ELF-1 (cell line): ENCODE measurements around the gene PON3.
"Not testable (repeated sequence)": the region's sequence is repeated elsewhere in the genome, so short reads cannot be mapped to it uniquely, and the experiment has no call there.

Source experiments
- DNase-seq: peaks from one replicate; pipeline ENCODE4 v3.0.0-alpha.2; 2016; ENCODE audit warnings: low read depth, low spot score

Gene PON3

DNA sequence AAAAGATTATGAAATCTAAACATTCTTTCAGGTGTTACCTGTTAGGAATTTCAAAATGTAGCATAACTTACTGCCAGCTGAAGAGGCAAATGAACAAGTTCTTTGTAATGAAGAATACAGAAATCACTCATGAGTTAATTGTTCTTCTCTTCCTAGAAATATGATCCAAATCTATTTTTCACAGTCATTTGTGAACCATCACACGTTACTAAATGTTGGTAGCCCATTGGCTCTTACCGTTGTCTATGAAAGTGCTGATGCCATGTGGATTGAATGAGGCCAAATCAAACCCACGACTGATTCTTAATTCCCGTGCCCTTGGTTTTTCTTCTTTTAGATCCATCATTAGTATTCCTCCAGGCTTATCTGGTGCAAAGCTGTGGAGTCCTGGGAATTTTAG is 15.9 kb upstream of the PON3 start:
- no peak for DNase-seq

DNA sequence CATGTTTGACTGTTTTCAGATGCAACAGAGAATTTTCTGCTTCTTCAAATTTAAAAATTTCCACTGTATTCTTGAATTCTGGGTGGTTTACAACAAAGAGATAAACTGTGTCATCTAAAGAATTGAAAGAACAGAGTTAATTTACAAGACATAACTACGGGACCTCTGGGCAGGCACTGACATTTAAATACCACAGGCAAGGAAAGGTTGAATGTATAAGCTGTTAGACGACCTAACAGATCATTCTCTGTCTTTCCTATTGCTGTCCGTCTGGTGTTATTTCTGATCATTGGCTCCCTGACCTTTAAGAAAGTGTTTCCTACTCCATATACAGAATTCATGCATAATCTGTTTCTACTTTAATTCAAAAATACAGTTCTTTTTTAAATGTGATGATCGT is 15.5 kb upstream of the PON3 start:
- DNase-seq, result no peak

GRCh38 chr7:95411036-95411435 is 14.9 kb upstream of the PON3 start:
- DNase-seq, result no peak

DNA sequence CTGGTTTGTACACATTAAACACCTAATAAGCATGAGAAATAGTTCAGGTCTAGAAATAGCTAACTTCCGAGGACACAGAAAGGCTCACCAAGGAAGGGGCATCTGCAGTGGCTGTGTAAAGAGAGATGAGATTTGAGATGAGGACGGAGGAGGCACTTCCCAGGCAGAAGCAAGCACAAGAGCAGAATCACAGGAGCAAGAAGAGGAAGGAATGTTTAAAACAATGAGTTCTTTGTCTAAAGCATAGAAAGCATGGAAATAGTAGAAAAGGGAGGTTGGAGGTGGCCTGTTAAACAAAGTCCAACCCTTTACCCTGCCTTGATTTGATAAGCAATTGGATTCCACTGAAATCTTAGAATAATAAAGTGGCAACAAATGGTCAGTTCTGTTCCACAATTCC is 11.6 kb upstream of the PON3 start:
- DNase-seq, result no peak

DNA sequence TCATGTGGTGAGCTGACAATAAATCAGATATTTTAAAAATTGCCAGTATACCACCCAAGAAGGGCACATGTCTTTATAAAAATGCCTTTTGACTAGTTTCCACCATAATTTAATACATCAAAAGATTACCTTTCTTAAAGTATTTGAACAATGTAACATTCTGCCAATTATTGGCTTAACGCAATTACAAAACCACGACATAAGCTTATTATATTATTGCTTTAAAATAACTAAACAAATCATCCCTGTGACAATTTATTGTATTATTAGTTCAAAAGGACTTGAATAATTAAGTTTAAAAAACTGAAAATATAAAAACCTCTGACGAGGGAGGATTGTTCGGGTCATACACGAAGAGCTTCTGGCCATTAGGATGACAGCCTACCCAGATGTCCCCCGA is 9.6 kb upstream of the PON3 start:
- DNase-seq, result no peak

DNA sequence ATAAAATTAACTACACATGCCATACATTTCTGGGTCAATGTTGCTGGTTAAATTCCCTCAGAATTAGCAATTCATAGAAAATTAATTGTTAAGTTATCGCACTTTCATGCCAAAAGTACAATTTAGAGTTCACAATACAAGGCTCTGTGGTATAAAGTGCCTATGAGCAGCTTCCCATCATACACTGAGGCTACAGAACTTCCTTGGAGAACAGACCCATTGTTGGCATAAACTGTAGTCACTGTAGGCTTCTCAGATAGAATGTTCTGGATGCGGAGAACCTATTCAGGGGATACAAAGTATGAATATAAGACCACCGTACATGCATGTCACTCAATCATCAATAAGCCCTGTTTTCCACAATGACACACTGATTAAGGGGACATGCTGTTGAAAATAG is 9.0 kb upstream of the PON3 start:
- no peak for DNase-seq

DNA sequence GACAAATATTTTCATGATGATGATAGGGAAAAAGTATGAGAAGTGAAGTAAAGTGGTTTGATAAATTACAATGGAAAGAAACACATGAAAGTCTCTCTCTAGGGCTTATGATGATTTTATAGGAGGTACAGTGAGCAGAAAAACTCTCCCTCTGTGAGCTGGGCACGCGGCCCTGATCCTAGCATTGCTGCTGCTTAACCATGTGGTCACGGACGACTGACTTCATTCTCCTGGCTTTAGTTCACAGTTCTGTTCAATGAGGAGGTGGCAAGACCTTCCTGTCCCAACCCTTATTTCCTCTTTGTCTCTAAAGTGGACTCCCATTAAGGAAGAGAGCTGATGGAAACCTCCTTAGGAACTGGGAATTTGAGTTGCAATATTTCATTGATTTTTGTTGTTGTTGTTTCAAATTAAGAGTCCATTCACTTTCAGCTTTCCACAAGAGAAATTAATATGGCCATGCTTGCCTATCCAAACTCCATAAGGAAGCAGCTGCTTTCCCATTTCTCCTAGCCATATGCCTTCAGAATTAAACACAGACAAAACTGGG is 8.2 kb upstream of the PON3 start:
- DNase-seq, result no peak

- DNase-seq, result no peak
These were observed 2.2 kb upstream of the PON3 start for GRCh38 chr7:95398155-95398940.

GRCh38 chr7:95397381-95397780 is 1.2 kb upstream of the PON3 start:
- no peak for DNase-seq

- no peak for DNase-seq
These were observed 430 bp downstream of the PON3 start for GRCh38 chr7:95395755-95396135.

DNA sequence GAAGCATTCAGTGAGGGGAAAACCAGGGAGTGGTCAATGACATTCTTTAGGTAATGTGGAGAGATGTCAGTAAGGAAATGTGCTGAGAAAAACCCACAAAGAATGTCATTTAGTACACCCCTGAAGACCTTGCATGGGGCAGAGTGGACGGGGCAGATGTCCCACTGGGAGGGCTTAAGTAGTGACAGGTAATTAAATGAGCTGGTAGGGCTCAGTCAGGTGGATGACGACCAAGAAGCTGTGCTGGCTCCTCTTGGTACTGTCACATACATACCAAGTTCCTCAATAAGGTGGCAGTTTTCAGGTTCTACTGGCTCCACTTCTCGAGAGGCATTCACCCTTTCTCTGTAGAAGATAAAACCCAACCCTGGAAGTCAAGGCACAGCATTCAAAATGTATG is 1.8 kb downstream of the PON3 start:
- no peak for DNase-seq

- DNase-seq, result no peak
These were observed 4.4 kb downstream of the PON3 start for GRCh38 chr7:95391761-95392160.

GRCh38 chr7:95389516-95389915 is 6.7 kb downstream of the PON3 start:
- no peak for DNase-seq

GRCh38 chr7:95379457-95379856 is 16.7 kb downstream of the PON3 start:
- not testable (repeated sequence) for DNase-seq

DNA sequence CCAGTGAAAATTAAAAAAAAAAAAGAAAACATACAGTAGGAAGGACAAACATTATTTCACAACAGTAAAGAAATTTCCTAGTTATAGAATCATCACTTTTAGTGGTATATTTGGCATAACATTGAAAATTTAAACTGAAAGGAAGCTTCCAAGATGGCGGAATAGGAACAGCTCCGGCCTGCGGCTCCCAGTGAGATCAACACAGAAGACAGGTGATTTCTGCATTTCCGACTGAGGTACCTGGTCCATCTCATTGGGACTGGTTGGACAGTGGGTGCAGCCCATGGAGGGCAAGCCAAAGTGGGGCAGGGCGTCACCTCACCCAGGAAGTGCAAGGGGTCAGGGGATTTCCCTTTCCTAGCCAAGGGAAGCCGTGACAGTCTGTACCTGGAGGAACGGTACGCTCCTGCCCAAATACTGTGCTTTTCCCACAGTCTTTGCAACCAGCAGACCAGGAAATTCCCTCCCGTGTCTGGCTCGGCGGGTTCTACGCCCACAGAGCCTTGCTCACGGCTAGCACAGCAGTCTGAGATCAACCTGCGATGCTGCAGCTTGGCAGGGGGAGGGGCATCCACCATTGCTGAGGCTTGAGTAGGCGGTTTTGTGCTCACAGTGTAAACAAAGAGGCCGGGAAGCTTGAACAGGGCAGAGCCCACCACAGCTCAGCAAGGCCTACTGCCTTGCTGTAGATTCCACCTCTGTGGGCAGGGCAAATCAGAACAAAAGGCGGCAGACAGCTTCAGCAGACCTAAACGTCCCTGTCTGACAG is 19.4 kb downstream of the PON3 start:
- peak; percentile 78 for DNase-seq

GRCh38 chr7:95375591-95376257 is 20.5 kb downstream of the PON3 start:
- no peak for DNase-seq

DNA sequence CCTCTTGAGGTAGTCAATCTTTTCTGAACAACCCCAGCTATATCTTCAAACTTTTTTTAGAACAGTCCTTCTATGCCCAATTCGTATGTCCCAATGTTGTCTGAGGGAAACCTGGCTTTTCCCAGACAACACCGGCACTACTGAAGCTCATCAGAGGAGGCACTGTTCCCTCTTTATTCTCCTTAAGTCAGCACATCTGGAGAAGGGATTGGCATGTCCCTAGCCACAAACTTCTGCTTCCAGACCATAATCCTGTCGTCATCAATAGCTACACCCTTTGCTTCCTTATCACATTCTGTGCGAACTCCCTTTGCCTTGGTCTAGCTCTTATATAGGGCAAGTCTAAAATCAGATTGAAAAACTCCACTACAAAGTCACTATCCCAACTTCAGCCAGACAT is 22.9 kb downstream of the PON3 start:
- DNase-seq, result no peak

DNA sequence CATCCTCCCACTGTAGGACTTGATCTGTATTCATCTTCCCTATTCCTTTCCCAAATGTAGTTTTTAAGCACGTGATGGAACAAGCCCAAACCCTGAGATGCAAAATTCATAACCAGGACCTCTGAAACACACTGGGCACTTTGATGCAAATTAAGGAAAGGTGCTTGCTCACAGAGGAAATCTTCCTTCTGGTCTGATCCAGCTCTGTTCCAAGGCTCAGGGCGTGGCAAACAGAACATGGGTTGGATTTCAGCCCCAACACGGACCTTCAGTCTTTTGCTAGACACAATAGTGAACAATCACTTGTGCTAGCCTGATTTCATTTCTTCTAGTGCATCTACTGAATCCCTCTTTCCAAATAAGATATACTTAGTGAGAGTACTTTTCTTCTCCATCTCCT is 27.9 kb downstream of the PON3 start:
- DNase-seq, result no peak

DNA sequence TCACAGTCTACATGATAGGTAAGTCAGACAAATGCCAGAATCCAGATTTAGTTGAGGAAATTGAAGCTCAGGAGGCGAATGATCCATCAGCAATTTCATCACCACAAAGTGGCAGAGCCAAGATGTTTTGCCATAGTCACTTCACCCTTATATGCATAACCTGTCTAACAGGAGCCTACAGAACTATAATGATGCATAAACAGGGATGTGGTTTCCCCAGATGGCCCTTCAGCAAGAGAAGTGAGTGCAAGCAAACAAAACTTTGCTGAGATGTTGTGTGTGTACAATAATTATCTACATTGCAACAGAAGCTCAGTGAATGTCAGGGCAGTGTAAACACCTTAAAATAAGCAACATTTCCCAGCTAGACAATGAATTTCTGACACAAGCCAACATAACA is 28.6 kb downstream of the PON3 start:
- no peak for DNase-seq

DNA sequence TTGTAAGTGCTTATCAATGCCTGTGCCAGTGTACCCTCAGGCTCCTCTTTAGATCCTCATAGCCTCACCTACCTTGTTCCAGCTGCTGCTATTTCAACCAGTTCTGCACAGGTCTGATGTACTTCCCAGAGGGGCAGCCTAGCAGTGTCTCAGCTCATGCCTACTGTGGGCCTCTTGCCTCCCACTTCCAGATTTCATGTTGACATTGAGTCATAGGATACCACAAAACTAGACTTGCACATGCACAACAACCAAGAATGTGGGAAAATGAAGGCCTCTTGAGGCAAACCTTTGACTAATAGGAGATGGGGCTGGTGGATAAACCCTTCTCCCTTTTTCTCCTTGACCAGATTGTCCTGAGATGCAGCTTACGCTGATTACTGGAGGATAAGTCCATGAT is 31.0 kb downstream of the PON3 start:
- DNase-seq, result no peak

- DNase-seq, result no peak
These were observed 38.6 kb downstream of the PON3 start for GRCh38 chr7:95357623-95358022.

DNA sequence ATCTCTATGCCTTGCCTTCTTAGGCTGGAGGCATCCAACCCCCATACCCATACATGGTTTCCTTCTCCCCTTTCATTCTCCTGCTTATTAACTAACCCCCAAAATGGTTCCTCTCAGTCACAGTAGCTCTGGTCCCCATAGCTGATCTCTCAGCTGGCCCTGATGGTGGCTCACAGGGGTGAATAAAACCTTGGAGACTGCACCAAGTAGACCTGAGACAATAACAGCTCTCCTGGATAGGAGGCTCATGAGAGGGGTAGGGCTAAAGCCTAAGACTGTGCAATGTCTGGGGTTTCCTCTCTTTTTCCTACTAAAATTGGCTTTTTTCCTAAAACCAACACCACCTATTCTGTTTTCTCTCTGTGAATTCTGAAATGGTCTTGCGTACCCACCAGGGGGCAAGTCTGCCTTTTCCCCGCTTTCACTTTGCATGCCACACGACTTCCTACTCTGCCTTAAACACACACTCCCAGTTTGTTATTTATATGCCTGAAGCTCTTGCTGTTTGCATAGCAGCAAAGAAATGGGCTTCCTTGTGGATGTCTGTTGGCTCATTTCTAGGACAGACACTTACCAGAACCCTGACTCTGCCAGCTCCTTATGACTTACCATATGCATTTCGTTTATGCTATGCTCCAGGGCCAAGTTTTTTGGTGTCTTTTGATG is 53.4 kb downstream of the PON3 start:
- peak; percentile 65 for DNase-seq
